ENCODE results near the gene AKR7A2.

The AKR7A2 gene

DNA sequence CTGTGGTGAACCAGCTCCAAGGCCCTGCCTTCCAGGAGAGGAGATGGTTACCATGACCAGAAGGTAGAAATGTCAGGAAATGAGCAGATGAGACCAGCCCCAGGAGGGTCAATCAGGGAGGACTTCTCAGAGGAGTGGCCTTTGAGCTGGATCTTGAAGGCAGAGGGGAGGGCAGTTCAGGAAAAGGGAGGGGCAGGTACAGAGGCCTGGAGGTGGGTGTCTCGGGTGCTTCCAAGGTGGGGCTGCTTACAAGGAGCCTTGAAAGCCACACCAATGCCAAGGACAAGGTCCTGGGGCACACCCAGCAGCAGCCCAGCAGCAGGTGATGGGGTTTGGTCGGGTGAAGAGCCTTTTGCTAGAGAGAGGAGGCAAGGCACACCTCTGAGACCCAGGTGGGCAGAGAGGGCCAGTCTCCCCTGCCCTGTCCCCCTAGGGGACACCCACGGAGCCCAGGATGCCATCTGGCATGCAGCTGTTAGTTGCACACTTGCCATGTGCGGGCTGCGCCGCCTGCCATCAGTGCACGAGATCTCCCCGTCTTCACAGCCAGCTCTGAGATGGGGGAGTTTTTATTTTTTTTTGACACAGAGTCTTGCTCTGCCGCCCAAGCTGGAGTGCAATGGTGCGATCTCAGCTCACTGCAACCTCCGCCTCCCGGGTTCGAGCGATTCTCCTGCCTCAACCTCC is 18.6 kb upstream of the AKR7A2 start:
- no peak overlapping the region for H3K4me2 ChIP-seq (ENCODE audit: low read depth, low read length, poor library complexity, severe bottlenecking)
- H2AFZ ChIP-seq (ENCODE audit: low read depth, low read length, severe bottlenecking), result no peak overlapping the region
- H3K27me3 ChIP-seq (ENCODE audit: low read length), result no peaks in the 10 kb centered on the region
- no peaks in the 10 kb centered on the region for H3K9me2 ChIP-seq (replicated peaks; ENCODE audit: insufficient read depth, low read length)
- H3F3A ChIP-seq (ENCODE audit: insufficient read depth), result no peaks in the 10 kb centered on the region
- H4K20me1 ChIP-seq (ENCODE audit: low read depth, low read length), result no peaks in the 10 kb centered on the region
- no peak overlapping the region for H3K27ac ChIP-seq (ENCODE audit: low read depth, low read length)
- H3K9ac ChIP-seq (ENCODE audit: low read length), result no peak overlapping the region
- no peaks in the 10 kb centered on the region for H3K79me2 ChIP-seq (ENCODE audit: insufficient read depth, low read length)
- no peaks in the 10 kb centered on the region for H3K9me3 ChIP-seq (ENCODE audit: insufficient read depth, low read length)
- H3K4me3 ChIP-seq (ENCODE audit: insufficient read depth, low read length, poor library complexity, severe bottlenecking), result no peak overlapping the region
- TF ChIP-seq EZH2phosphoT487 (conservative IDR thresholded peaks at IDR 0.05; ENCODE audit: low read length), result no peak
- TF ChIP-seq, protein P1, sequence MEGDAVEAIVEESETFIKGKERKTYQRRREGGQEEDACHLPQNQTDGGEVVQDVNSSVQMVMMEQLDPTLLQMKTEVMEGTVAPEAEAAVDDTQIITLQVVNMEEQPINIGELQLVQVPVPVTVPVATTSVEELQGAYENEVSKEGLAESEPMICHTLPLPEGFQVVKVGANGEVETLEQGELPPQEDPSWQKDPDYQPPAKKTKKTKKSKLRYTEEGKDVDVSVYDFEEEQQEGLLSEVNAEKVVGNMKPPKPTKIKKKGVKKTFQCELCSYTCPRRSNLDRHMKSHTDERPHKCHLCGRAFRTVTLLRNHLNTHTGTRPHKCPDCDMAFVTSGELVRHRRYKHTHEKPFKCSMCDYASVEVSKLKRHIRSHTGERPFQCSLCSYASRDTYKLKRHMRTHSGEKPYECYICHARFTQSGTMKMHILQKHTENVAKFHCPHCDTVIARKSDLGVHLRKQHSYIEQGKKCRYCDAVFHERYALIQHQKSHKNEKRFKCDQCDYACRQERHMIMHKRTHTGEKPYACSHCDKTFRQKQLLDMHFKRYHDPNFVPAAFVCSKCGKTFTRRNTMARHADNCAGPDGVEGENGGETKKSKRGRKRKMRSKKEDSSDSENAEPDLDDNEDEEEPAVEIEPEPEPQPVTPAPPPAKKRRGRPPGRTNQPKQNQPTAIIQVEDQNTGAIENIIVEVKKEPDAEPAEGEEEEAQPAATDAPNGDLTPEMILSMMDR (IDR thresholded peaks at IDR 0.05; ENCODE audit: insufficient read depth, low read length, poor library complexity, severe bottlenecking), result no peak
- no peaks in the 10 kb centered on the region for H3K36me3 ChIP-seq (ENCODE audit: low read length)

DNA sequence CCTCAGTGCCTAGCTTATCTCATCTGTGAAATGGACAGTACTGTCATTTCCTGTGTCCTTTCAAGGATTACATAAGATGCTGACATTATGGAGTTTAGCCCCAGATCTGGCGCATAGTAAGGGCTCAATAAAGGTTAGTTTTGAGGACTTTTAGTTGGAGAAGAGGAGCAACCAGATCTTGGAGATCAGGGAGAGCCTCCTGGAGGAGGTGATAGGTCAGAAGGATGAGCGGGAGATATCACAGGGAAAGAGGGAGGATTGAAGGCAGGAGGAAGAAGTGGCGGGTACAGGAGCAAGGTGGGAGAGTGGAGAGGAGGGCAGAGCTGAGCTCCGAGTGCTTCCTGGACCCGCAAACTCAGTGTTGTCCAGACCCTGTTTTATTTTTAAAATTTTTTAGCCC is 17.7 kb upstream of the AKR7A2 start:
- no peak overlapping the region for H2AFZ ChIP-seq (ENCODE audit: low read depth, low read length, severe bottlenecking)
- no peaks in the 10 kb centered on the region for H3K9me3 ChIP-seq (ENCODE audit: insufficient read depth, low read length)
- no peak overlapping the region for H3K9ac ChIP-seq (ENCODE audit: low read length)
- H3K36me3 ChIP-seq (ENCODE audit: low read length), result no peaks in the 10 kb centered on the region
- H3K4me2 ChIP-seq (ENCODE audit: low read depth, low read length, poor library complexity, severe bottlenecking), result no peak overlapping the region
- no peaks in the 10 kb centered on the region for H3K79me2 ChIP-seq (ENCODE audit: insufficient read depth, low read length)
- H3K27ac ChIP-seq (ENCODE audit: low read depth, low read length), result no peak overlapping the region
- no peaks in the 10 kb centered on the region for H3F3A ChIP-seq (ENCODE audit: insufficient read depth)
- H4K20me1 ChIP-seq (ENCODE audit: low read depth, low read length), result no peaks in the 10 kb centered on the region
- H3K4me3 ChIP-seq (ENCODE audit: insufficient read depth, low read length, poor library complexity, severe bottlenecking), result no peak overlapping the region
- H3K27me3 ChIP-seq (ENCODE audit: low read length), result no peaks in the 10 kb centered on the region
- TF ChIP-seq, protein P1 (IDR thresholded peaks at IDR 0.05; ENCODE audit: insufficient read depth, low read length, poor library complexity, severe bottlenecking), result no peak
- TF ChIP-seq EZH2phosphoT487 (conservative IDR thresholded peaks at IDR 0.05; ENCODE audit: low read length), result no peak
- no peaks in the 10 kb centered on the region for H3K9me2 ChIP-seq (replicated peaks; ENCODE audit: insufficient read depth, low read length)

DNA sequence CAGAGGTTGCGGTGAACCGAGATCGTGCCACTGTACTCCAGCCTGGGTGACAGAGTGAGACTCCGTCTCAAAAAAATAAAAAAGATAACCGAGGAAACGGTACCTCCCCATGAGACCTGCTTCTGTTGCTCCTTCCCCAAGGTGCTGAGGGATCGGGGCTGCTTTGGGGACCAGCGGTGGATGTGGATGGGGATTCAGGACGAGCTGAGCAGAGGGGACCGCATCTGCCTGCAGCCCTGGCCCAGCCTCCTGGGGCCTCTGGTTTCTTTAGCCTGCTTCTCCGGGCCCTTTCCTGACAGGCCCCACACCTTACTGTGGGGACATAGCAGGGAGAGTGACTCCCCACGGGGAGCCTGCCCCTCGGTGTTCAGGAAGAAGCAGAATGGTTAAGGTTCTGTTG is 17.2 kb upstream of the AKR7A2 start:
- H3K4me3 ChIP-seq (ENCODE audit: insufficient read depth, low read length, poor library complexity, severe bottlenecking), result no peak overlapping the region
- H3K4me2 ChIP-seq (ENCODE audit: low read depth, low read length, poor library complexity, severe bottlenecking), result no peak overlapping the region
- no peaks in the 10 kb centered on the region for H3F3A ChIP-seq (ENCODE audit: insufficient read depth)
- H4K20me1 ChIP-seq (ENCODE audit: low read depth, low read length), result no peaks in the 10 kb centered on the region
- H3K79me2 ChIP-seq (ENCODE audit: insufficient read depth, low read length), result no peaks in the 10 kb centered on the region
- H3K36me3 ChIP-seq (ENCODE audit: low read length), result no peaks in the 10 kb centered on the region
- TF ChIP-seq, protein P1 (IDR thresholded peaks at IDR 0.05; ENCODE audit: insufficient read depth, low read length, poor library complexity, severe bottlenecking), result no peak
- TF ChIP-seq EZH2phosphoT487 (conservative IDR thresholded peaks at IDR 0.05; ENCODE audit: low read length), result no peak
- no peak overlapping the region for H2AFZ ChIP-seq (ENCODE audit: low read depth, low read length, severe bottlenecking)
- no peaks in the 10 kb centered on the region for H3K27me3 ChIP-seq (ENCODE audit: low read length)
- H3K9me2 ChIP-seq (replicated peaks; ENCODE audit: insufficient read depth, low read length), result no peaks in the 10 kb centered on the region
- no peak overlapping the region for H3K27ac ChIP-seq (ENCODE audit: low read depth, low read length)
- H3K9ac ChIP-seq (ENCODE audit: low read length), result no peak overlapping the region
- no peaks in the 10 kb centered on the region for H3K9me3 ChIP-seq (ENCODE audit: insufficient read depth, low read length)
